ENCODE measurements around the gene PNPLA2. TPM values are rescaled to one million over a fixed set of nuclear protein-coding genes. Genes with fewer than 3 reads are reported as not detected.

Gene PNPLA2
- total and polyA plus RNA-seq, 2 donors = 10.5 to 83.6 TPM

GRCh38 chr11:782264-783174 lies 36.2 kb upstream of the PNPLA2 start:
- Histone ChIP-seq H3K9me3 (ENCODE audit: control insufficient read depth in 2 of 2, insufficient read depth in 1 of 2, low read length in 1 of 2) (no peaks in the 10 kb centered on the region), H3K4me1 (ENCODE audit: control insufficient read depth in 2 of 2, insufficient read depth in 2 of 2, low read length in 2 of 2) (peaks cover 5 to 16% of the 10 kb centered on the region in 2 donors), H3K27me3 (ENCODE audit: control insufficient read depth in 2 of 2, insufficient read depth in 1 of 2, low read length in 1 of 2) (peaks cover 0 to 4% of the 10 kb centered on the region in 2 donors), H3K36me3 (ENCODE audit: control insufficient read depth in 2 of 2, insufficient read depth in 2 of 2, low read length in 1 of 2) (peaks cover 0 to 4% of the 10 kb centered on the region in 2 donors), H3K4me3 (ENCODE audit: low read length in 2 of 2) (no peak overlapping the region), H3K27ac (ENCODE audit: low read depth in 1 of 2, low read length in 1 of 2) (no peak overlapping the region)
- 92% methylated on average over 36 of the region's 36 CpGs for WGBS
- no peak for DNase-seq (ENCODE audit: low read depth in 6 of 9, low spot score in 9 of 9)

DNA sequence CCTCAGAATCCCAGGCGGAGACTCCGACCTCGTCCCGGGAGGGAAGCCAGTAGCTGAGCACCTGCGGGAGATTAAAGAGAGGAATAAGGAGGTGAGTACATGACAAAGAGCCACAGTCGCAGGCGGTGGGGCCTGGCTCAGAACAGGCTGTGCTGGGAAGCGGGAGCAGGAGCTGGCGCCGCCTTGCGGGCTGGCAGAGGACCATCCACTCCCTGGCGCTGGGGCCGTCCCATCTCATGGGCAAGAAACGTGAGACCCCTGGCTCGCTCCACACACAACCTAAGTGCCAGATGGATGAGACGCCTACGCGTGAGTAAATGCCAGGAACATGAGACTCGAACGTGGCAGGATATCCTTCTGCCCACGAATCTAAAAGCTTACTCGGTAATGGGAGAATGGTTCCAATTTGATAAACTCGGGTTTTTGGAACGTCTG lies 35.1 kb upstream of the PNPLA2 start:
- Histone ChIP-seq H3K4me1 (ENCODE audit: control insufficient read depth in 2 of 2, insufficient read depth in 2 of 2, low read length in 2 of 2) (peaks cover 0 to 8% of the 10 kb centered on the region in 2 donors), H3K9me3 (ENCODE audit: control insufficient read depth in 2 of 2, insufficient read depth in 1 of 2, low read length in 1 of 2) (no peaks in the 10 kb centered on the region), H3K27me3 (ENCODE audit: control insufficient read depth in 2 of 2, insufficient read depth in 1 of 2, low read length in 1 of 2) (peaks cover 0 to 15% of the 10 kb centered on the region in 2 donors), H3K27ac (ENCODE audit: low read depth in 1 of 2, low read length in 1 of 2) (no peak overlapping the region), H3K4me3 (ENCODE audit: low read length in 2 of 2) (no peak overlapping the region), H3K36me3 (ENCODE audit: control insufficient read depth in 2 of 2, insufficient read depth in 2 of 2, low read length in 1 of 2) (peaks cover 0 to 4% of the 10 kb centered on the region in 2 donors)
- DNase-seq (ENCODE audit: low read depth in 6 of 9, low spot score in 9 of 9) = peak in 2 of 9 donors; percentile 56 to 64
- WGBS = 62% methylated on average over 24 of the region's 24 CpGs

DNA sequence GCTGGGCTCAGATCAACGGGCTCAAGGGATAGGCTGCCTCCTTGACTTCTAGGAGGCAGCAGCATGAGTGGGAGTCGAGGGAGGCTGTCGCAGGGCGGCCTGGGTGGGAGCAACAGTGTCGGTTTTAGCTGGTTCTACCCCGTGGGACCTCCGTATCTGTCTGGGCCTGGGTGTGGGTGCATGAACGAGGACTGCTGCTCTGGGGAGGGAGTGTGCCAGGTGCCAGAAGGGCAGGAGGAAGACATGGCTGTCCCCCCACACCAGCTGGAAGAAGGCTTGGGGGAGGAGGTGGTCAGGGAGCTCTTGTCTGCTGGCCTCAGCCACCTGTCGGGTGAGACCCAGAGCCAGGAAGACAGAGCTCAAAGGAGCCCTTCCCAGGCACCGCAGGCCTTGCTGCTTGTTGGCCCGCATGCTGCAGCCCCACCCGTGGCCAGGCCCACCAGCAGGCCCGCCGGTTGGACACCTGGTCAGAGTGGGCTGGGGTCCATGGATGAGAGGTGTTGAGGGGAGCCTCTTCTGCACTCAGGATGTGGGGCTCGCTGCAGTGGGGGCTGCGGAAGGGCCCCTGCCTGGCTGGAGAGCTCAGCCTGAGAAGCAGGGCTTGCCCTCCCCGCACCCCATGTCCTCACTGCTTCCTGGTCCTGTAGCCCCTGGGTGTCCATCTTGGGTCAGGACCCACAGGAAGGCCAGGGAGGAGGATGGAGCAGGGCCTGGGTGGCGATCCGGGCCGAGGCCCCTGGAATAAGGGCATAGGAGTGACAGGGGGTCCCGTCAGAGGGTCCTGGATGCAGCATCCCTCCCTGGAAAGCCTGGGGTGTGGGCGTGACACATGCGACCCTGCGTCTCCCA lies 32.3 kb upstream of the PNPLA2 start:
- peaks cover 4 to 6% of the 10 kb centered on the region in 2 donors for H3K36me3 ChIP-seq (ENCODE audit: control insufficient read depth in 2 of 2, insufficient read depth in 2 of 2, low read length in 1 of 2)
- no peak overlapping the region for H3K27ac ChIP-seq (ENCODE audit: low read depth in 1 of 2, low read length in 1 of 2)
- H3K4me3 ChIP-seq (ENCODE audit: low read length in 2 of 2) = no peak overlapping the region
- H3K4me1 ChIP-seq (ENCODE audit: control insufficient read depth in 2 of 2, insufficient read depth in 2 of 2, low read length in 2 of 2) = peaks cover 3 to 4% of the 10 kb centered on the region in 2 donors
- 91% methylated on average over 24 of the region's 24 CpGs for WGBS
- H3K27me3 ChIP-seq (ENCODE audit: control insufficient read depth in 2 of 2, insufficient read depth in 1 of 2, low read length in 1 of 2) = peaks cover 10 to 40% of the 10 kb centered on the region in 2 donors
- DNase-seq (ENCODE audit: low read depth in 6 of 9, low spot score in 9 of 9) = no peak
- H3K9me3 ChIP-seq (ENCODE audit: control insufficient read depth in 2 of 2, insufficient read depth in 1 of 2, low read length in 1 of 2) = no peaks in the 10 kb centered on the region

- WGBS = 95% methylated on average over 24 of the region's 24 CpGs
- Histone ChIP-seq H3K36me3 (ENCODE audit: control insufficient read depth in 2 of 2, insufficient read depth in 2 of 2, low read length in 1 of 2) (peaks cover 11 to 13% of the 10 kb centered on the region in 2 donors), H3K4me1 (ENCODE audit: control insufficient read depth in 2 of 2, insufficient read depth in 2 of 2, low read length in 2 of 2) (peaks cover 3 to 4% of the 10 kb centered on the region in 2 donors), H3K27me3 (ENCODE audit: control insufficient read depth in 2 of 2, insufficient read depth in 1 of 2, low read length in 1 of 2) (peaks cover 10 to 40% of the 10 kb centered on the region in 2 donors), H3K27ac (ENCODE audit: low read depth in 1 of 2, low read length in 1 of 2) (no peak overlapping the region), H3K9me3 (ENCODE audit: control insufficient read depth in 2 of 2, insufficient read depth in 1 of 2, low read length in 1 of 2) (no peaks in the 10 kb centered on the region), H3K4me3 (ENCODE audit: low read length in 2 of 2) (no peak overlapping the region)
- DNase-seq (ENCODE audit: low read depth in 6 of 9, low spot score in 9 of 9) = no peak
These were observed 31.5 kb upstream of the PNPLA2 start for GRCh38 chr11:787084-787675.

- H3K36me3 ChIP-seq (ENCODE audit: control insufficient read depth in 2 of 2, insufficient read depth in 2 of 2, low read length in 1 of 2) = peaks cover 17 to 19% of the 10 kb centered on the region in 2 donors
- H3K27ac ChIP-seq (ENCODE audit: low read depth in 1 of 2, low read length in 1 of 2) = no peak overlapping the region
- no peak for DNase-seq (ENCODE audit: low read depth in 6 of 9, low spot score in 9 of 9)
- WGBS = 59% methylated on average over 28 of the region's 28 CpGs
- H3K4me1 ChIP-seq (ENCODE audit: control insufficient read depth in 2 of 2, insufficient read depth in 2 of 2, low read length in 2 of 2) = peaks cover 3 to 4% of the 10 kb centered on the region in 2 donors
- no peak overlapping the region for H3K4me3 ChIP-seq (ENCODE audit: low read length in 2 of 2)
- H3K27me3 ChIP-seq (ENCODE audit: control insufficient read depth in 2 of 2, insufficient read depth in 1 of 2, low read length in 1 of 2) = peaks cover 10 to 37% of the 10 kb centered on the region in 2 donors
- H3K9me3 ChIP-seq (ENCODE audit: control insufficient read depth in 2 of 2, insufficient read depth in 1 of 2, low read length in 1 of 2) = no peaks in the 10 kb centered on the region
These were observed 30.6 kb upstream of the PNPLA2 start for GRCh38 chr11:788009-788640.

DNA sequence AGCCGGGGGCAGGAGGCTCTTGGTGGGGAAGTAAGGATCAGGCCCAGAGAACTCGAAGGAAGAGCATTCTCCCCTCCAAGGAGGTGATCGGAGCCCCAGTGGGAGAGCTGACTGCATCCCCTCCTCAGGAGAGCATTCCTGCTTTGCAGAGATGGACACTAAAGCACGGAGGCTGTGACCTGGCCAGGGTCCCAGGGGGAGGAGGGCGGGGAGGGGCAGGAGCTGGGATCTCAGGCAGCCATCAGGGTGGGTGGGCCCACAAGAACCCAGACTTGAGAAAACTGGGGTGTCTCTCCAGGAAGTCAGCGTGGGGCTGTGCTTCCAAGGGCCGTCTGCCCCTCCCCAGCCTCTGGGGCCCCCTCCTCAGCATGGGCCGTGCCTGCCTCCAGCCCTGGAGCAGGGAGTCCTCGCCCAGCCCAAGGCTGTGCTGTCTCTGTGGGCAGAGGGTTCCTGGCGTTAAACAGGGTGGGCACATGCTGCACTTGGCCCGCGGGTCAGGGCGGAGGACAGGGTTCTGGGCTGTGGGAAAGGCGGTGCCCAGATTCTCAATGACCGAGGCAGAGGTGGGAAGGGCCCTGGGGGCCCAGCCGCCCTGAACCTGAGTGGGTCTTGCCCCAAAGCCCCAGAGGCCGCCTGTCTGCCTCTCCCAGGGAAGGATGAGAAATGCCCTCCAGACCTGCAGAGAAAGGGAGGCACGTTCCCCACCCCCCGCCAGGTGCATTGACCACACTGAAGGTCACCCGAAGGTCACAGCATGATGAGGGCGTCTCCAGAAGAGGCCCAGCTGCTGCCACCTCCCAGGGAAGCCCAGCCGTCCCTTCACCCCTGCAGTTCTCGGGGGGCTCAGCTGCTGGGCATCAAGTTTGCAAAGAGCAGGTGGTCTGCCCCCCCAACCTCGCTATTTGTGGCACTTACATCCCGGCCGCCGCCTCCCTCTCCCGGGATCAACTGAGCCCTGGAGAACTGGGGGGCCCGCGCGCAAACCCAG lies 29.5 kb upstream of the PNPLA2 start:
- peaks cover 15 to 31% of the 10 kb centered on the region in 2 donors for H3K36me3 ChIP-seq (ENCODE audit: control insufficient read depth in 2 of 2, insufficient read depth in 2 of 2, low read length in 1 of 2)
- WGBS = 57% methylated on average over 31 of the region's 31 CpGs
- no peak overlapping the region for H3K27ac ChIP-seq (ENCODE audit: low read depth in 1 of 2, low read length in 1 of 2)
- H3K27me3 ChIP-seq (ENCODE audit: control insufficient read depth in 2 of 2, insufficient read depth in 1 of 2, low read length in 1 of 2) = peaks cover 10 to 37% of the 10 kb centered on the region in 2 donors
- DNase-seq (ENCODE audit: low read depth in 6 of 9, low spot score in 9 of 9) = no peak
- no peaks in the 10 kb centered on the region for H3K9me3 ChIP-seq (ENCODE audit: control insufficient read depth in 2 of 2, insufficient read depth in 1 of 2, low read length in 1 of 2)
- no peak overlapping the region for H3K4me3 ChIP-seq (ENCODE audit: low read length in 2 of 2)
- H3K4me1 ChIP-seq (ENCODE audit: control insufficient read depth in 2 of 2, insufficient read depth in 2 of 2, low read length in 2 of 2) = peaks cover 0 to 4% of the 10 kb centered on the region in 2 donors

- peaks cover 10 to 37% of the 10 kb centered on the region in 2 donors for H3K27me3 ChIP-seq (ENCODE audit: control insufficient read depth in 2 of 2, insufficient read depth in 1 of 2, low read length in 1 of 2)
- H3K4me3 ChIP-seq (ENCODE audit: low read length in 2 of 2) = no peak within 1 kb of the TSS
- peak in 1 of 9 donors; percentile 33 for DNase-seq (ENCODE audit: low read depth in 6 of 9, low spot score in 9 of 9)
- H3K27ac ChIP-seq (ENCODE audit: low read depth in 1 of 2, low read length in 1 of 2) = no peak within 1 kb of the TSS
- H3K4me1 ChIP-seq (ENCODE audit: control insufficient read depth in 2 of 2, insufficient read depth in 2 of 2, low read length in 2 of 2) = peaks cover under 1 to 4% of the 10 kb centered on the region in 2 donors
- H3K36me3 ChIP-seq (ENCODE audit: control insufficient read depth in 2 of 2, insufficient read depth in 2 of 2, low read length in 1 of 2) = peaks cover 15 to 33% of the 10 kb centered on the region in 2 donors
- 13% methylated on average over 44 of the region's 44 CpGs for WGBS
- no peaks in the 10 kb centered on the region for H3K9me3 ChIP-seq (ENCODE audit: control insufficient read depth in 2 of 2, insufficient read depth in 1 of 2, low read length in 1 of 2)
These were observed 28.8 kb upstream of the PNPLA2 start, which contains the start of gene CEND1 for GRCh38 chr11:789943-790342. Gene CEND1, minus strand, starts transcription at chr11:790090. Its CDS starts 1,514 bp downstream, at chr11:788576.

All from thymus (tissue), 11 donors.